Keratinocyte (primary cell): ENCODE measurements around the gene NR3C2. TPM values are rescaled to one million over a fixed set of nuclear protein-coding genes. Genes with fewer than 3 reads are reported as not detected.

ENCODE experiments used
- DNase-seq: peaks from one replicate; pipeline ENCODE4 v3.0.0-alpha.2; 2011; ENCODE audit warnings: low read depth, missing footprints, low spot score
- FAIRE-seq: peaks from 2 replicates; lab custom pipeline; 2011; peaks lifted over from hg19 to GRCh38; lab: Jason Lieb, UNC
- H2AFZ ChIP-seq: 2 replicates; pipeline ENCODE4 v1.6.0; 2012; ENCODE audit warnings: low read length, control low read depth, inconsistent platforms; ENCODE audit not compliant: control insufficient read depth
- H3K27ac ChIP-seq: 2 replicates; pipeline ENCODE4 v1.5.1; 2011; ENCODE audit warnings: low read length; ENCODE audit not compliant: control insufficient read depth, insufficient read depth
- H3K27me3 ChIP-seq: 3 replicates; pipeline ENCODE4 v1.6.0; 2011; ENCODE audit warnings: low read length; ENCODE audit not compliant: control insufficient read depth, insufficient read depth; ENCODE audit errors: extremely low read depth
- H3K36me3 ChIP-seq, 2 experiments: 2 replicates in 1 of 2; 3 replicates in 1 of 2; pipeline ENCODE4 v1.5.1; 2011; ENCODE audit warnings: low read length in 2 of 2, mild to moderate bottlenecking in 1 of 2; ENCODE audit not compliant: control insufficient read depth in 2 of 2, insufficient read depth in 2 of 2; ENCODE audit errors: extremely low read depth in 1 of 2
- H3K4me1 ChIP-seq: 3 replicates; pipeline ENCODE4 v1.5.1; 2011; ENCODE audit warnings: low read length; ENCODE audit not compliant: control insufficient read depth, insufficient read depth; ENCODE audit errors: extremely low read depth
- H3K4me2 ChIP-seq: 3 replicates; pipeline ENCODE4 v1.6.0; 2011; ENCODE audit warnings: low read depth, low read length; ENCODE audit not compliant: control insufficient read depth, insufficient read depth; ENCODE audit errors: extremely low read depth
- H3K4me3 ChIP-seq, 3 experiments: fragments of 200-600 bp in 1 of 3; sonication (generic) in 1 of 3; 2 replicates in 2 of 3; 3 replicates in 1 of 3; pipeline ENCODE4 v1.5.1; 2011 to 2016; ENCODE audit warnings: low read length in 3 of 3, mild to moderate bottlenecking in 3 of 3, control low read depth in 2 of 3, inconsistent platforms in 1 of 3, low read depth in 1 of 3, mixed read lengths in 1 of 3, mixed run types in 1 of 3, moderate library complexity in 1 of 3; ENCODE audit not compliant: control insufficient read depth in 2 of 3, insufficient read depth in 2 of 3; ENCODE audit errors: extremely low read depth in 1 of 3
- H3K79me2 ChIP-seq: 2 replicates; pipeline ENCODE4 v1.6.0; 2012; ENCODE audit warnings: low read length; ENCODE audit not compliant: control insufficient read depth, insufficient read depth
- H3K9ac ChIP-seq: 3 replicates; pipeline ENCODE4 v1.6.0; 2011; ENCODE audit warnings: low read length; ENCODE audit not compliant: control insufficient read depth, insufficient read depth; ENCODE audit errors: extremely low read depth
- H3K9me1 ChIP-seq: 3 replicates; pipeline ENCODE4 v1.6.0; 2011; ENCODE audit warnings: low read length; ENCODE audit not compliant: control insufficient read depth, insufficient read depth; ENCODE audit errors: extremely low read depth
- H3K9me3 ChIP-seq: 2 replicates; pipeline ENCODE4 v1.5.1; 2012; ENCODE audit warnings: low read depth, low read length; ENCODE audit not compliant: control insufficient read depth
- H4K20me1 ChIP-seq: 3 replicates; pipeline ENCODE4 v1.6.0; 2011; ENCODE audit warnings: low read length; ENCODE audit not compliant: control insufficient read depth, insufficient read depth; ENCODE audit errors: extremely low read depth
- EZH2 ChIP-seq: IDR thresholded peaks from one replicate; pipeline ENCODE4 v1.6.1; 2012; ENCODE audit warnings: inconsistent platforms, mild to moderate bottlenecking, low read length, moderate library complexity
- dilution Hi-C: fragments of 300-500 bp; cut with MboI; formaldehyde crosslinking; loops from one replicate; pipeline ENCODE4 v1.7.0; 2020; ENCODE audit warnings: low sequenced_read_pairs; ENCODE audit not compliant: extremely low pct_ligation_motif_present
- polyA plus RNA-seq, 5 experiments: library from polyadenylated mRNA; depleted of rRNA in 3 of 5; stranded (reverse) in 3 of 5; stranded (forward) in 1 of 5; unstranded in 1 of 5; fragments of >200 nt; gene quantifications; 1 replicate in 1 of 5; 2 replicates in 3 of 5; 3 replicates in 1 of 5; pipeline versions ENCODE4 v1.2.1 to v1.2.3, GENCODE V29; 2011 to 2012; ENCODE audit warnings: missing spikeins in 2 of 5, low read depth in 1 of 5, low replicate concordance in 1 of 5
- TF ChIP-seq, protein P1 (sequence below), 3 experiments: IDR thresholded peaks in 1 of 3; conservative IDR thresholded peaks in 1 of 3; optimal IDR thresholded peaks in 1 of 3; 2 replicates in 2 of 3; 3 replicates in 1 of 3; pipeline versions ENCODE3 to v1.5.1; 2011; ENCODE audit warnings: low read length in 3 of 3, mild to moderate bottlenecking in 3 of 3, moderate library complexity in 2 of 3, control low read depth in 1 of 3, inconsistent platforms in 1 of 3; ENCODE audit not compliant: insufficient read depth in 2 of 3; ENCODE audit errors: extremely low read depth in 1 of 3

NR3C2 gene
- polyA plus RNA-seq, 1 donor (not counting 4 experiments of a cell fraction or from before 2014, with no cell fraction given): 1.5 TPM

DNA sequence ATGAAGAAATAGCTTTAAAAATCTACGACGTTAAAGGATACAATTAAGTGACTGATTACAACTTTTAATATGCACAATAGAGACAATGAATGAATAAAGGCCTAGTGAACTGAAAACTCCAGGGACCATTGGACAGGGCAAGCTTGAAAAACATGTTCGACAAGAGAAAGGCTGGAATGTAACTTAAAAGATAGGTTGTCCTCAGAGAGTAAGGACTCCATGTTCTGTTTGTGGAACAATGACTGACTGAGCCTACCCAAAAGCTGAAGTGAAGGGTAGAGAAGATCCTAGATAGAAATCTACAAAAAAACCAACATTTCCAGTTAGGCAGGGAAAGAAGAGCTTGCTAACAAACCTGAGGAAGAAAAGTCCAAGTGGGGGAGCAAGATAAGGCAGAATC is 173.4 kb downstream of the NR3C2 start:
- Histone ChIP-seq H3K27me3 (no peaks in the 10 kb centered on the region), H3K4me3 (no peak overlapping the region), H3K9me1 (no peaks in the 10 kb centered on the region), H4K20me1 (no peaks in the 10 kb centered on the region), H3K9me3 (no peaks in the 10 kb centered on the region), H2AFZ (no peak overlapping the region), H3K27ac (no peak overlapping the region), H3K4me2 (no peak overlapping the region), H3K36me3 (no peaks in the 10 kb centered on the region), H3K79me2 (no peaks in the 10 kb centered on the region), H3K9ac (no peak overlapping the region), H3K4me1 (peaks cover 6% of the 10 kb centered on the region)
- no peak for DNase-seq
- FAIRE-seq: no peak
- dilution Hi-C loops: no loop called here
- no peak for TF ChIP-seq EZH2
- TF ChIP-seq, protein P1, sequence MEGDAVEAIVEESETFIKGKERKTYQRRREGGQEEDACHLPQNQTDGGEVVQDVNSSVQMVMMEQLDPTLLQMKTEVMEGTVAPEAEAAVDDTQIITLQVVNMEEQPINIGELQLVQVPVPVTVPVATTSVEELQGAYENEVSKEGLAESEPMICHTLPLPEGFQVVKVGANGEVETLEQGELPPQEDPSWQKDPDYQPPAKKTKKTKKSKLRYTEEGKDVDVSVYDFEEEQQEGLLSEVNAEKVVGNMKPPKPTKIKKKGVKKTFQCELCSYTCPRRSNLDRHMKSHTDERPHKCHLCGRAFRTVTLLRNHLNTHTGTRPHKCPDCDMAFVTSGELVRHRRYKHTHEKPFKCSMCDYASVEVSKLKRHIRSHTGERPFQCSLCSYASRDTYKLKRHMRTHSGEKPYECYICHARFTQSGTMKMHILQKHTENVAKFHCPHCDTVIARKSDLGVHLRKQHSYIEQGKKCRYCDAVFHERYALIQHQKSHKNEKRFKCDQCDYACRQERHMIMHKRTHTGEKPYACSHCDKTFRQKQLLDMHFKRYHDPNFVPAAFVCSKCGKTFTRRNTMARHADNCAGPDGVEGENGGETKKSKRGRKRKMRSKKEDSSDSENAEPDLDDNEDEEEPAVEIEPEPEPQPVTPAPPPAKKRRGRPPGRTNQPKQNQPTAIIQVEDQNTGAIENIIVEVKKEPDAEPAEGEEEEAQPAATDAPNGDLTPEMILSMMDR (optimal IDR thresholded peaks at IDR 0.05 in 1 of 3, IDR thresholded peaks at IDR 0.05 in 1 of 3, conservative IDR thresholded peaks at IDR 0.05 in 1 of 3; ENCODE audit: extremely low read depth in 1 of 3, insufficient read depth in 2 of 3, low read length in 3 of 3): no peak

DNA sequence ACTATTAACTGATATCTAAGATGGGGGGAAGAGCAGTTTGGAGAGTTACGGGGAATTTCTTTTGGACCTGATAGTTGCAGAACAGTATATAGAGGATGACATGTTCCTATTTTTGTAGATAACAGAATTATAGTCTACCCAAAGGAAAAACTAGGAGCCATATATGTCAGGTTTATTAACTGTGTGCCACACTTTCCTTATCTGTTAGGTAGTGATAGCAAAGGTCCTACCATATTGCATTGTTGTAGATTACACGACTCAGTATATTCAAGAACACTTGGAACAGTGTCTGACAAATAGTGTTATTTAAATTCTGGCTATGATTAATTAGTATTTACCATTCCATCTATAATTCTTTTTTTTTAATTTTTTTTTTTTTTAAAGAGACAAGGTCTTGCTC is 175.3 kb downstream of the NR3C2 start:
- no peak for TF ChIP-seq EZH2
- TF ChIP-seq, protein P1 (optimal IDR thresholded peaks at IDR 0.05 in 1 of 3, IDR thresholded peaks at IDR 0.05 in 1 of 3, conservative IDR thresholded peaks at IDR 0.05 in 1 of 3; ENCODE audit: extremely low read depth in 1 of 3, insufficient read depth in 2 of 3, low read length in 3 of 3): no peak
- Histone ChIP-seq H3K79me2 (no peaks in the 10 kb centered on the region), H3K9ac (no peak overlapping the region), H3K4me1 (peaks cover 6% of the 10 kb centered on the region), H3K9me1 (no peaks in the 10 kb centered on the region), H3K36me3 (no peaks in the 10 kb centered on the region), H3K4me3 (no peak overlapping the region), H3K27ac (no peak overlapping the region), H3K27me3 (no peaks in the 10 kb centered on the region), H2AFZ (no peak overlapping the region), H3K9me3 (no peaks in the 10 kb centered on the region), H3K4me2 (no peak overlapping the region), H4K20me1 (no peaks in the 10 kb centered on the region)
- FAIRE-seq: no peak
- DNase-seq: no peak
- dilution Hi-C loops: no loop called here
